Stomach (tissue), 4 donors: ENCODE data around the gene SAP30.

Experiments used
- CTCF ChIP-seq, 7 experiments: fragments of 450-650 bp in 4 of 7; fragments of 200-600 bp in 3 of 7; sonication (generic) in 3 of 7; IDR thresholded peaks; one replicate each; pipeline ENCODE4 v1.5.1; 2016 to 2019; ENCODE audit warnings: antibody characterized with exemption in 7 of 7, control low read depth in 2 of 7, mild to moderate bottlenecking in 1 of 7
- EP300 ChIP-seq: sonication (generic); formaldehyde crosslinking; IDR thresholded peaks from one replicate; pipeline ENCODE4 v1.6.1; 2017; ENCODE audit warnings: antibody characterized with exemption
- POLR2A ChIP-seq, 4 donors: fragments of 450-650 bp; IDR thresholded peaks; one replicate each; pipeline ENCODE4 v1.6.1; 2016; ENCODE audit warnings: antibody characterized with exemption in 4 of 4, control low read depth in 2 of 4, mild to moderate bottlenecking in 1 of 4, moderate library complexity in 1 of 4
- POLR2AphosphoS5 ChIP-seq, 3 donors: sonication (generic); formaldehyde crosslinking; IDR thresholded peaks; one replicate each; pipeline ENCODE4 v1.6.1; 2016; ENCODE audit warnings: antibody characterized with exemption in 3 of 3

GRCh38 chr4:173413036-173413435, 42.3 kb downstream of the SAP30 start:
- TF ChIP-seq CTCF (IDR thresholded peaks at IDR 0.05) (no peak), POLR2A (IDR thresholded peaks at IDR 0.05) (no peak), POLR2AphosphoS5 (IDR thresholded peaks at IDR 0.05) (peak in 1 of 3 donors; percentile 7), EP300 (no peak)
